GM12878 (cell line): Measurements from ENCODE around the gene SYNGR1. TPM values are rescaled to one million over a fixed set of nuclear protein-coding genes. Genes with fewer than 3 reads are reported as not detected.

Experiments used
- ATAC-seq: fragments of 200-7000 bp; cut with Tn5 transposase; 3 replicates; pipeline ENCODE4 v1.9.1; 2020; ENCODE audit warnings: mild to moderate bottlenecking, moderate library complexity
- BruUV-seq: library from RNA; stranded (reverse); fragments of 400-500 nt; replicated peaks from 2 replicates; lab custom pipeline; 2021; lab: Mats Ljungman, UMichigan
- CTCF ChIA-PET: fragments of 300-600 bp; sonication (Branson Sonifier 250); formaldehyde crosslinking; extraction: SDS; loops from one replicate; lab custom pipeline; 2021; ENCODE audit warnings: inconsistent platforms; lab: Yijun Ruan, JAX
- POLR2A ChIA-PET: fragments of 350-600 bp; formaldehyde crosslinking; extraction: SDS; loops from one replicate; lab custom pipeline; 2021; ENCODE audit warnings: inconsistent platforms; lab: Charles Lee
- RAD21 ChIA-PET: fragments of 300-600 bp; sonication (Branson Sonifier 250); formaldehyde crosslinking; loops from one replicate; lab custom pipeline; 2023; ENCODE audit warnings: antibody characterized with exemption; ENCODE audit not compliant: unreplicated experiment; lab: Charles Lee
- SMC1A ChIA-PET: fragments of 300-600 bp; sonication (Branson Sonifier 250); formaldehyde crosslinking; loops from one replicate; lab custom pipeline; 2023; ENCODE audit not compliant: unreplicated experiment, uncharacterized antibody; lab: Charles Lee
- DNase-seq: peaks from one replicate; pipeline ENCODE4 v3.0.0-alpha.2; 2011; ENCODE audit warnings: low read depth, low spot score
- FAIRE-seq: peaks from 3 replicates; lab custom pipeline; 2011; peaks lifted over from hg19 to GRCh38; lab: Jason Lieb, UNC
- H2AFZ ChIP-seq: 2 replicates; pipeline ENCODE4 v1.6.0; 2011; ENCODE audit warnings: low read depth, low read length, control low read depth; ENCODE audit not compliant: control insufficient read depth
- H3K27ac ChIP-seq: 2 replicates; pipeline ENCODE4 v1.5.1; 2011; ENCODE audit warnings: control low read depth; ENCODE audit not compliant: control insufficient read depth, insufficient read depth
- H3K27me3 ChIP-seq, 2 experiments: replicated peaks in 1 of 2; 2 replicates each; pipeline versions ENCODE4 v1.6.0 to v1.6.1; 2011; ENCODE audit warnings: low read length in 1 of 2; ENCODE audit not compliant: control insufficient read depth in 2 of 2, insufficient read depth in 2 of 2
- H3K36me3 ChIP-seq, 2 experiments: 2 replicates each; pipeline ENCODE4 v1.5.1; 2011; ENCODE audit warnings: low read length in 1 of 2; ENCODE audit not compliant: control insufficient read depth in 2 of 2, insufficient read depth in 2 of 2
- H3K4me1 ChIP-seq: 2 replicates; pipeline ENCODE4 v1.6.1; 2011; ENCODE audit warnings: mild to moderate bottlenecking, low read length, moderate library complexity, mixed read lengths; ENCODE audit not compliant: control insufficient read depth, insufficient read depth
- H3K4me2 ChIP-seq: 2 replicates; pipeline ENCODE4 v1.6.0; 2011; ENCODE audit warnings: control low read depth; ENCODE audit not compliant: control insufficient read depth, insufficient read depth
- H3K4me3 ChIP-seq: fragments of 200-600 bp; sonication (generic); 2 replicates; pipeline ENCODE4 v1.5.1; 2016
- H3K79me2 ChIP-seq: 2 replicates; pipeline ENCODE4 v1.6.0; 2011; ENCODE audit warnings: low read length; ENCODE audit not compliant: control insufficient read depth, insufficient read depth
- H3K9ac ChIP-seq: 2 replicates; pipeline ENCODE4 v1.8.0; 2011; ENCODE audit warnings: low read length, control low read depth, mixed read lengths; ENCODE audit not compliant: control insufficient read depth, insufficient read depth
- H3K9me3 ChIP-seq: replicated peaks from 3 replicates; pipeline ENCODE4 v1.5.1; 2011; ENCODE audit warnings: mild to moderate bottlenecking, low read length; ENCODE audit not compliant: control insufficient read depth, insufficient read depth
- H4K20me1 ChIP-seq: 2 replicates; pipeline ENCODE4 v1.6.0; 2011; ENCODE audit not compliant: control insufficient read depth, insufficient read depth
- ATF3 ChIP-seq: IDR thresholded peaks from 2 replicates; pipeline ENCODE4 v1.6.1; 2011; ENCODE audit warnings: low read depth, mild to moderate bottlenecking, low read length, moderate library complexity, borderline replicate concordance; ENCODE audit errors: extremely low read depth
- DPF2 ChIP-seq: fragments of 450-650 bp; IDR thresholded peaks from 2 replicates; pipeline ENCODE4 v1.6.1; 2017; ENCODE audit warnings: mild to moderate bottlenecking
- KDM1A ChIP-seq: fragments of 200-600 bp; sonication (generic); IDR thresholded peaks from 2 replicates; pipeline ENCODE4 v1.6.1; 2016; ENCODE audit warnings: borderline replicate concordance
- NR2C2 ChIP-seq: IDR thresholded peaks from 2 replicates; pipeline ENCODE4 v1.6.1; 2011; ENCODE audit warnings: borderline replicate concordance, low read depth; ENCODE audit not compliant: control insufficient read depth, insufficient read length
- PRDM15 ChIP-seq: fragments of 450-650 bp; formaldehyde crosslinking; IDR thresholded peaks from 2 replicates; pipeline ENCODE4 v1.4.0; 2020; ENCODE audit warnings: mild to moderate bottlenecking, moderate library complexity
- RUNX3 ChIP-seq: IDR thresholded peaks from 2 replicates; pipeline ENCODE4 v1.6.1; 2012; ENCODE audit warnings: low read length, inconsistent platforms
- SUZ12 ChIP-seq: fragments of 200-600 bp; sonication (generic); IDR thresholded peaks from one replicate; pipeline ENCODE4 v1.6.1; 2018; ENCODE audit warnings: antibody characterized with exemption, mild to moderate bottlenecking; ENCODE audit not compliant: unreplicated experiment
- TAF1 ChIP-seq: IDR thresholded peaks from 2 replicates; pipeline ENCODE4 v1.6.1; 2011; ENCODE audit warnings: mild to moderate bottlenecking, low read depth, low read length, borderline replicate concordance
- USF2 ChIP-seq: IDR thresholded peaks from 2 replicates; pipeline ENCODE4 v1.6.1; 2011; ENCODE audit warnings: low read depth, low read length, improper control_type of control experiment, borderline replicate concordance
- ZNF207 ChIP-seq: fragments of 450-650 bp; IDR thresholded peaks from 2 replicates; pipeline ENCODE4 v1.6.1; 2014; ENCODE audit warnings: antibody characterized with exemption, mild to moderate bottlenecking, borderline replicate concordance
- WGBS: methylation state at CpG from one replicate; pipeline ENCODE4 v1.1.6; 2016; ENCODE audit warnings: low lambda C conversion rate; ENCODE audit not compliant: insufficient replicate concordance, insufficient coverage; ENCODE audit errors: missing lambda C conversion rate; 5-methylcytosine and 5-hydroxymethylcytosine counted together
- in situ Hi-C: fragments of 300-500 bp; cut with MboI; formaldehyde crosslinking; loops from 9 replicates; pipeline ENCODE4 v1.14.3; 2018; ENCODE audit warnings: mixed read lengths
- intact Hi-C: fragments of 100-400 bp; cut with micrococcal nuclease; formaldehyde crosslinking; loops from one replicate; pipeline ENCODE4 v1.14.2; 2022; ENCODE audit not compliant: unreplicated experiment
- polyA plus RNA-seq, 11 experiments: library from polyadenylated mRNA; depleted of rRNA in 4 of 11; unstranded in 6 of 11; stranded (reverse) in 5 of 11; fragments of >200 nt; fragmentation: Nextera tagmentation in 4 of 11; fragmentation: Illumina TruSeq in 1 of 11; extraction: Ambion mirVana in 4 of 11; extraction: Trizol in 1 of 11; gene quantifications; 1 replicate in 1 of 11; 2 replicates in 10 of 11; pipeline versions ENCODE4 v1.2.1 to v1.2.3, GENCODE V29; 2011 to 2016; ENCODE audit warnings: inconsistent platforms in 2 of 11, missing spikeins in 2 of 11, low read depth in 1 of 11
- total RNA-seq, 4 experiments: library from RNA; depleted of rRNA in 3 of 4; stranded (reverse); fragments of >200 nt in 3 of 4; fragmentation: Illumina TruSeq in 1 of 4; extraction: Trizol in 1 of 4; gene quantifications; 2 replicates each; pipeline versions ENCODE4 v1.2.1 to v1.2.3, GENCODE V29; 2013 to 2021
- TF ChIP-seq, protein P1 (sequence below): IDR thresholded peaks from 2 replicates; pipeline ENCODE4 v1.6.1; 2012; ENCODE audit warnings: low read length, inconsistent platforms

SYNGR1 gene
- total and polyA plus RNA-seq, 10 of the 15 experiments (the other 5 are each of a cell fraction or from before 2014, with no cell fraction given): 0.87 to 9.2 (median 3.5) TPM

DNA sequence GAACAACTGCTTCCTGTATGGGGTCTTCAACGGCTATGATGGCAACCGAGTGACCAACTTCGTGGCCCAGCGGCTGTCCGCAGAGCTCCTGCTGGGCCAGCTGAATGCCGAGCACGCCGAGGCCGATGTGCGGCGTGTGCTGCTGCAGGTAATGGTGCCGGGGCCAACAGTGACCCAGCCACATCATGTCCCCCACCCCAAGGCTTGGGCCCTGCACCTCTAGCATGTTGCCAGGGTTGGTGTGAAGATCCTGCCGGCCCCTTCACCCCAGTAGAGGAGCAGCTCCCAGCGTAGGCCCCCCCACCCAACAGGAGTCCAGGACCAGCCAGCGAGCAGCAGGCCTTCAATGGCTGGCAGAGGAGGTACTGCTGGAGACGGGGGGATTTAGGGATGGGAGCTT is 65.7 kb downstream of the SYNGR1 start (continued):
- TF ChIP-seq, protein P1, sequence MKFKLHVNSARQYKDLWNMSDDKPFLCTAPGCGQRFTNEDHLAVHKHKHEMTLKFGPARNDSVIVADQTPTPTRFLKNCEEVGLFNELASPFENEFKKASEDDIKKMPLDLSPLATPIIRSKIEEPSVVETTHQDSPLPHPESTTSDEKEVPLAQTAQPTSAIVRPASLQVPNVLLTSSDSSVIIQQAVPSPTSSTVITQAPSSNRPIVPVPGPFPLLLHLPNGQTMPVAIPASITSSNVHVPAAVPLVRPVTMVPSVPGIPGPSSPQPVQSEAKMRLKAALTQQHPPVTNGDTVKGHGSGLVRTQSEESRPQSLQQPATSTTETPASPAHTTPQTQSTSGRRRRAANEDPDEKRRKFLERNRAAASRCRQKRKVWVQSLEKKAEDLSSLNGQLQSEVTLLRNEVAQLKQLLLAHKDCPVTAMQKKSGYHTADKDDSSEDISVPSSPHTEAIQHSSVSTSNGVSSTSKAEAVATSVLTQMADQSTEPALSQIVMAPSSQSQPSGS: no peak

GRCh38 chr22:39416319-39416718 is 66.5 kb downstream of the SYNGR1 start:
- intact Hi-C loops (no loop called here), in situ Hi-C loops (no loop called here)
- no peak for ATAC-seq
- no peak for FAIRE-seq
- peaks cover 4 to 8% of the 10 kb centered on the region in 2 experiments; a peak in 3 of 4 replicates for H3K36me3 ChIP-seq
- H3K4me3 ChIP-seq: no peak overlapping the region
- BruUV-seq: no TSS peak
- TF ChIP-seq ATF3 (no peak), PRDM15 (CRISPR knock-in tag) (no peak), TAF1 (no peak), RUNX3 (no peak), ZNF207 (no peak), USF2 (no peak), NR2C2 (no peak), KDM1A (no peak), DPF2 (no peak), SUZ12 (no peak)
- H3K27me3 ChIP-seq: no peaks in the 10 kb centered on the region
- no peak for DNase-seq
- H3K79me2 ChIP-seq: no peaks in the 10 kb centered on the region; the same call in 1 of the 2 replicates
- POLR2A ChIA-PET: no interaction called here
- CTCF ChIA-PET: interaction anchor here (0.9 kb wide), 1 partner anchor 21 kb away, joined by 4 read pairs; no protein-coding TSS in a partner anchor
- H3K9me3 ChIP-seq: no peaks in the 10 kb centered on the region
- H3K4me1 ChIP-seq: peaks cover 4% of the 10 kb centered on the region; the same call in 1 of the 2 replicates
- SMC1A ChIA-PET: no interaction called here
- H4K20me1 ChIP-seq: no peaks in the 10 kb centered on the region
- no peak overlapping the region for H3K9ac ChIP-seq
- H3K4me2 ChIP-seq: no peak overlapping the region
- RAD21 ChIA-PET: no interaction called here
- H3K27ac ChIP-seq: no peak overlapping the region
- WGBS: 96% methylated on average over 7 of the region's 7 CpGs
- H2AFZ ChIP-seq: no peak overlapping the region
